GM23338 (cell line): Measurements from ENCODE around the gene OXLD1. TPM values are rescaled to one million over a fixed set of nuclear protein-coding genes. Genes with fewer than 3 reads are reported as not detected.

Experiments
- ATAC-seq: fragments of 200-7000 bp; cut with Tn5 transposase; 3 replicates; pipeline ENCODE4 v1.9.1; 2020
- DNase-seq: peaks from one replicate; pipeline ENCODE4 v3.0.0-alpha.2; 2015; ENCODE audit warnings: low spot score
- H2AFZ ChIP-seq: fragments of 200-600 bp; sonication (generic); 2 replicates; pipeline ENCODE4 v1.8.0; 2016; ENCODE audit warnings: antibody characterized with exemption, mild to moderate bottlenecking, moderate library complexity
- H3F3A ChIP-seq: fragments of 200-600 bp; sonication (generic); replicated peaks from 2 replicates; pipeline ENCODE4 v1.8.0; 2017; ENCODE audit warnings: antibody characterized with exemption, mixed run types, low read depth
- H3K27ac ChIP-seq: fragments of 200-600 bp; sonication (generic); 2 replicates; pipeline ENCODE4 v1.6.1; 2016; ENCODE audit warnings: low read depth
- H3K27me3 ChIP-seq: fragments of 200-600 bp; sonication (generic); 2 replicates; pipeline ENCODE4 v1.8.0; 2016; ENCODE audit warnings: mild to moderate bottlenecking, mixed run types, moderate library complexity; ENCODE audit not compliant: insufficient read depth
- H3K36me3 ChIP-seq: fragments of 200-600 bp; sonication (generic); 2 replicates; pipeline ENCODE4 v1.8.0; 2016; ENCODE audit warnings: mild to moderate bottlenecking; ENCODE audit not compliant: insufficient read depth
- H3K4me1 ChIP-seq: fragments of 200-600 bp; sonication (generic); 2 replicates; pipeline ENCODE4 v1.8.0; 2016; ENCODE audit warnings: mild to moderate bottlenecking, moderate library complexity; ENCODE audit not compliant: insufficient read depth
- H3K4me2 ChIP-seq: fragments of 200-600 bp; sonication (generic); 2 replicates; pipeline ENCODE4 v1.7.1; 2017; ENCODE audit warnings: mixed run types
- H3K4me3 ChIP-seq: fragments of 200-600 bp; sonication (generic); 2 replicates; pipeline ENCODE4 v1.6.1; 2016; ENCODE audit warnings: mixed run types
- H3K79me2 ChIP-seq: fragments of 200-600 bp; sonication (generic); replicated peaks from 2 replicates; pipeline ENCODE4 v1.8.0; 2017; ENCODE audit warnings: mild to moderate bottlenecking; ENCODE audit not compliant: insufficient read depth
- H3K9me2 ChIP-seq: fragments of 200-600 bp; sonication (generic); 2 replicates; pipeline ENCODE4 v1.8.0; 2017; ENCODE audit not compliant: insufficient read depth
- H4K20me1 ChIP-seq: fragments of 200-600 bp; sonication (generic); replicated peaks from 2 replicates; pipeline ENCODE4 v1.8.0; 2017; ENCODE audit warnings: mild to moderate bottlenecking; ENCODE audit not compliant: insufficient read depth
- H3K27ac Mint-ChIP-seq: 2 replicates; pipeline ENCODE4 v1.8.0; 2020; ENCODE audit warnings: inconsistent platforms, mild to moderate bottlenecking, moderate library complexity, mixed read lengths
- H3K27me3 Mint-ChIP-seq: 3 replicates; pipeline ENCODE4 v1.8.0; 2022; ENCODE audit warnings: low read depth, mild to moderate bottlenecking, moderate library complexity, mixed read lengths, inconsistent platforms; ENCODE audit not compliant: insufficient read depth, poor library complexity
- H3K36me3 Mint-ChIP-seq: 3 replicates; pipeline ENCODE4 v1.8.0; 2021; ENCODE audit warnings: low read depth, mild to moderate bottlenecking, inconsistent platforms, moderate library complexity, mixed read lengths
- H3K4me1 Mint-ChIP-seq: 3 replicates; pipeline ENCODE4 v1.8.0; 2020; ENCODE audit warnings: mild to moderate bottlenecking, inconsistent platforms, mixed read lengths
- H3K4me3 Mint-ChIP-seq: 3 replicates; pipeline ENCODE4 v1.8.0; 2021; ENCODE audit warnings: moderate library complexity, mild to moderate bottlenecking, inconsistent platforms, mixed read lengths
- H3K9me3 Mint-ChIP-seq: 3 replicates; pipeline ENCODE4 v1.8.0; 2020; ENCODE audit warnings: moderate library complexity, mild to moderate bottlenecking, inconsistent platforms, mixed read lengths
- CREB1 ChIP-seq: fragments of 250-450 bp; sonication (Bioruptor Pico); IDR thresholded peaks from 2 replicates; pipeline ENCODE4 v1.5.0; 2020; ENCODE audit warnings: low read depth, mild to moderate bottlenecking, moderate library complexity
- ETS1 ChIP-seq: IDR thresholded peaks from 2 replicates; pipeline ENCODE4 v1.6.1; 2016; ENCODE audit warnings: antibody characterized with exemption
- EZH2 ChIP-seq: fragments of 200-600 bp; sonication (generic); IDR thresholded peaks from one replicate; pipeline ENCODE4 v1.8.0; 2017; ENCODE audit warnings: antibody characterized with exemption, mild to moderate bottlenecking, low read depth; ENCODE audit not compliant: unreplicated experiment
- EZH2phosphoT487 ChIP-seq: fragments of 200-600 bp; sonication (generic); IDR thresholded peaks from one replicate; pipeline ENCODE4 v1.8.1; 2018; ENCODE audit warnings: antibody characterized with exemption; ENCODE audit not compliant: unreplicated experiment
- JUNB ChIP-seq: IDR thresholded peaks from one replicate; pipeline ENCODE4 v1.6.1; 2016; ENCODE audit warnings: antibody characterized with exemption; ENCODE audit not compliant: unreplicated experiment
- NANOG ChIP-seq: IDR thresholded peaks from 2 replicates; pipeline ENCODE4 v1.6.1; 2016; ENCODE audit warnings: antibody characterized with exemption, borderline replicate concordance
- POLR2AphosphoS5 ChIP-seq: IDR thresholded peaks from 2 replicates; pipeline ENCODE4 v1.6.1; 2016; ENCODE audit warnings: antibody characterized with exemption, low read depth
- REST ChIP-seq: IDR thresholded peaks from one replicate; pipeline ENCODE4 v1.6.1; 2018; ENCODE audit warnings: antibody characterized with exemption; ENCODE audit not compliant: unreplicated experiment
- STAT1 ChIP-seq: IDR thresholded peaks from one replicate; pipeline ENCODE4 v1.6.1; 2016; ENCODE audit warnings: antibody characterized with exemption; ENCODE audit not compliant: unreplicated experiment
- ZNF114 ChIP-seq: fragments of 250-450 bp; sonication (Bioruptor Pico); IDR thresholded peaks from 2 replicates; pipeline ENCODE4 v1.5.0; 2020; ENCODE audit warnings: mild to moderate bottlenecking, moderate library complexity
- ZNF331 ChIP-seq: fragments of 250-450 bp; sonication (Bioruptor Pico); IDR thresholded peaks from 2 replicates; pipeline ENCODE4 v1.5.0; 2020; ENCODE audit warnings: low read depth, mild to moderate bottlenecking, moderate library complexity
- polyA plus RNA-seq: library from polyadenylated mRNA; unstranded; fragments of >200 nt; fragmentation: Nextera tagmentation; extraction: Ambion mirVana; gene quantifications from 2 replicates; pipeline ENCODE4 v1.2.1, GENCODE V29; 2016
- total RNA-seq: library from RNA; depleted of rRNA; stranded (reverse); fragments of >200 nt; shearing (Covaris generic); gene quantifications from 2 replicates; pipeline ENCODE4 v1.2.3, GENCODE V29; 2014
- TF ChIP-seq, protein P1 (sequence below): fragments of 250-450 bp; sonication (Bioruptor Pico); IDR thresholded peaks from 2 replicates; pipeline ENCODE4 v1.5.0; 2020; ENCODE audit warnings: mild to moderate bottlenecking, moderate library complexity
- TF ChIP-seq, protein P2 (sequence below), 2 experiments: fragments of 200-600 bp in 1 of 2; sonication (generic) in 1 of 2; conservative IDR thresholded peaks; 2 replicates each; pipeline versions ENCODE4 v1.5.1 to v1.6.1; 2016 to 2017; ENCODE audit warnings: antibody characterized with exemption in 2 of 2, low read depth in 2 of 2, mild to moderate bottlenecking in 2 of 2, moderate library complexity in 1 of 2

OXLD1 gene
- total and polyA plus RNA-seq, 2 experiments from 2014 or later = 46.0 to 64.9 TPM

GRCh38 chr17:81615401-81615930 lies 50.9 kb downstream of the OXLD1 start:
- H3K36me3 ChIP-seq = peaks cover 23% of the 10 kb centered on the region
- H3K27ac ChIP-seq = no peak overlapping the region

More at GRCh38 chr17:81615401-81615930, 50.9 kb downstream of the OXLD1 start:
- Histone ChIP-seq H3K4me1 (no peaks in the 10 kb centered on the region), H3F3A (no peaks in the 10 kb centered on the region; the same call in 1 of the 2 replicates), H3K9me2 (no peaks in the 10 kb centered on the region), H3K79me2 (peaks cover 72% of the 10 kb centered on the region), H3K4me3 (no peak overlapping the region), H4K20me1 (peaks cover 28% of the 10 kb centered on the region), H3K4me2 (no peak overlapping the region), H3K27me3 (no peaks in the 10 kb centered on the region), H2AFZ (no peak overlapping the region)
- peaks cover 12% of the 10 kb centered on the region for H3K27me3 Mint-ChIP-seq
- H3K27ac Mint-ChIP-seq = no peak overlapping the region
- peaks cover 15% of the 10 kb centered on the region; the same call in 2 of the 3 replicates for H3K9me3 Mint-ChIP-seq
- ATAC-seq (no peak), DNase-seq (no peak)
- H3K36me3 Mint-ChIP-seq = peaks cover 85% of the 10 kb centered on the region
- H3K4me3 Mint-ChIP-seq = no peak overlapping the region
- TF ChIP-seq POLR2AphosphoS5 (no peak), NANOG (no peak), ZNF331 (CRISPR knock-in tag) (no peak), EZH2 (no peak), ZNF114 (CRISPR knock-in tag) (no peak), STAT1 (no peak), ETS1 (no peak), EZH2phosphoT487 (no peak), CREB1 (CRISPR knock-in tag) (no peak), JUNB (no peak), REST (no peak)
- TF ChIP-seq, protein P1, sequence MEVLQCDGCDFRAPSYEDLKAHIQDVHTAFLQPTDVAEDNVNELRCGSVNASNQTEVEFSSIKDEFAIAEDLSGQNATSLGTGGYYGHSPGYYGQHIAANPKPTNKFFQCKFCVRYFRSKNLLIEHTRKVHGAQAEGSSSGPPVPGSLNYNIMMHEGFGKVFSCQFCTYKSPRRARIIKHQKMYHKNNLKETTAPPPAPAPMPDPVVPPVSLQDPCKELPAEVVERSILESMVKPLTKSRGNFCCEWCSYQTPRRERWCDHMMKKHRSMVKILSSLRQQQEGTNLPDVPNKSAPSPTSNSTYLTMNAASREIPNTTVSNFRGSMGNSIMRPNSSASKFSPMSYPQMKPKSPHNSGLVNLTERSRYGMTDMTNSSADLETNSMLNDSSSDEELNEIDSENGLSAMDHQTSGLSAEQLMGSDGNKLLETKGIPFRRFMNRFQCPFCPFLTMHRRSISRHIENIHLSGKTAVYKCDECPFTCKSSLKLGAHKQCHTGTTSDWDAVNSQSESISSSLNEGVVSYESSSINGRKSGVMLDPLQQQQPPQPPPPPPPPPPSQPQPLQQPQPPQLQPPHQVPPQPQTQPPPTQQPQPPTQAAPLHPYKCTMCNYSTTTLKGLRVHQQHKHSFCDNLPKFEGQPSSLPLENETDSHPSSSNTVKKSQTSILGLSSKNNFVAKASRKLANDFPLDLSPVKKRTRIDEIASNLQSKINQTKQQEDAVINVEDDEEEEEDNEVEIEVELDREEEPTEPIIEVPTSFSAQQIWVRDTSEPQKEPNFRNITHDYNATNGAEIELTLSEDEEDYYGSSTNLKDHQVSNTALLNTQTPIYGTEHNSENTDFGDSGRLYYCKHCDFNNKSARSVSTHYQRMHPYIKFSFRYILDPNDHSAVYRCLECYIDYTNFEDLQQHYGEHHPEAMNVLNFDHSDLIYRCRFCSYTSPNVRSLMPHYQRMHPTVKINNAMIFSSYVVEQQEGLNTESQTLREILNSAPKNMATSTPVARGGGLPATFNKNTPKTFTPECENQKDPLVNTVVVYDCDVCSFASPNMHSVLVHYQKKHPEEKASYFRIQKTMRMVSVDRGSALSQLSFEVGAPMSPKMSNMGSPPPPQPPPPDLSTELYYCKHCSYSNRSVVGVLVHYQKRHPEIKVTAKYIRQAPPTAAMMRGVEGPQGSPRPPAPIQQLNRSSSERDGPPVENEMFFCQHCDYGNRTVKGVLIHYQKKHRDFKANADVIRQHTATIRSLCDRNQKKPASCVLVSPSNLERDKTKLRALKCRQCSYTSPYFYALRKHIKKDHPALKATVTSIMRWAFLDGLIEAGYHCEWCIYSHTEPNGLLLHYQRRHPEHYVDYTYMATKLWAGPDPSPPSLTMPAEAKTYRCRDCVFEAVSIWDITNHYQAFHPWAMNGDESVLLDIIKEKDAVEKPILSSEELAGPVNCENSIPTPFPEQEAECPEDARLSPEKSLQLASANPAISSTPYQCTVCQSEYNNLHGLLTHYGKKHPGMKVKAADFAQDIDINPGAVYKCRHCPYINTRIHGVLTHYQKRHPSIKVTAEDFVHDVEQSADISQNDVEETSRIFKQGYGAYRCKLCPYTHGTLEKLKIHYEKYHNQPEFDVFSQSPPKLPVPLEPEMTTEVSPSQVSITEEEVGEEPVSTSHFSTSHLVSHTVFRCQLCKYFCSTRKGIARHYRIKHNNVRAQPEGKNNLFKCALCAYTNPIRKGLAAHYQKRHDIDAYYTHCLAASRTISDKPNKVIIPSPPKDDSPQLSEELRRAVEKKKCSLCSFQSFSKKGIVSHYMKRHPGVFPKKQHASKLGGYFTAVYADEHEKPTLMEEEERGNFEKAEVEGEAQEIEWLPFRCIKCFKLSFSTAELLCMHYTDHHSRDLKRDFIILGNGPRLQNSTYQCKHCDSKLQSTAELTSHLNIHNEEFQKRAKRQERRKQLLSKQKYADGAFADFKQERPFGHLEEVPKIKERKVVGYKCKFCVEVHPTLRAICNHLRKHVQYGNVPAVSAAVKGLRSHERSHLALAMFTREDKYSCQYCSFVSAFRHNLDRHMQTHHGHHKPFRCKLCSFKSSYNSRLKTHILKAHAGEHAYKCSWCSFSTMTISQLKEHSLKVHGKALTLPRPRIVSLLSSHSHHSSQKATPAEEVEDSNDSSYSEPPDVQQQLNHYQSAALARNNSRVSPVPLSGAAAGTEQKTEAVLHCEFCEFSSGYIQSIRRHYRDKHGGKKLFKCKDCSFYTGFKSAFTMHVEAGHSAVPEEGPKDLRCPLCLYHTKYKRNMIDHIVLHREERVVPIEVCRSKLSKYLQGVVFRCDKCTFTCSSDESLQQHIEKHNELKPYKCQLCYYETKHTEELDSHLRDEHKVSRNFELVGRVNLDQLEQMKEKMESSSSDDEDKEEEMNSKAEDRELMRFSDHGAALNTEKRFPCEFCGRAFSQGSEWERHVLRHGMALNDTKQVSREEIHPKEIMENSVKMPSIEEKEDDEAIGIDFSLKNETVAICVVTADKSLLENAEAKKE (CRISPR knock-in tag) = no peak
- TF ChIP-seq, protein P2, sequence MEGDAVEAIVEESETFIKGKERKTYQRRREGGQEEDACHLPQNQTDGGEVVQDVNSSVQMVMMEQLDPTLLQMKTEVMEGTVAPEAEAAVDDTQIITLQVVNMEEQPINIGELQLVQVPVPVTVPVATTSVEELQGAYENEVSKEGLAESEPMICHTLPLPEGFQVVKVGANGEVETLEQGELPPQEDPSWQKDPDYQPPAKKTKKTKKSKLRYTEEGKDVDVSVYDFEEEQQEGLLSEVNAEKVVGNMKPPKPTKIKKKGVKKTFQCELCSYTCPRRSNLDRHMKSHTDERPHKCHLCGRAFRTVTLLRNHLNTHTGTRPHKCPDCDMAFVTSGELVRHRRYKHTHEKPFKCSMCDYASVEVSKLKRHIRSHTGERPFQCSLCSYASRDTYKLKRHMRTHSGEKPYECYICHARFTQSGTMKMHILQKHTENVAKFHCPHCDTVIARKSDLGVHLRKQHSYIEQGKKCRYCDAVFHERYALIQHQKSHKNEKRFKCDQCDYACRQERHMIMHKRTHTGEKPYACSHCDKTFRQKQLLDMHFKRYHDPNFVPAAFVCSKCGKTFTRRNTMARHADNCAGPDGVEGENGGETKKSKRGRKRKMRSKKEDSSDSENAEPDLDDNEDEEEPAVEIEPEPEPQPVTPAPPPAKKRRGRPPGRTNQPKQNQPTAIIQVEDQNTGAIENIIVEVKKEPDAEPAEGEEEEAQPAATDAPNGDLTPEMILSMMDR (conservative IDR thresholded peaks at IDR 0.05; ENCODE audit: low read depth in 2 of 2) = no peak
- H3K4me1 Mint-ChIP-seq = no peaks in the 10 kb centered on the region
